ENCODE results near the gene PLEKHO1.
"Not testable (repeated sequence)": the region's sequence is repeated elsewhere in the genome, so short reads cannot be mapped to it uniquely, and the experiment has no call there.

Gene PLEKHO1

DNA sequence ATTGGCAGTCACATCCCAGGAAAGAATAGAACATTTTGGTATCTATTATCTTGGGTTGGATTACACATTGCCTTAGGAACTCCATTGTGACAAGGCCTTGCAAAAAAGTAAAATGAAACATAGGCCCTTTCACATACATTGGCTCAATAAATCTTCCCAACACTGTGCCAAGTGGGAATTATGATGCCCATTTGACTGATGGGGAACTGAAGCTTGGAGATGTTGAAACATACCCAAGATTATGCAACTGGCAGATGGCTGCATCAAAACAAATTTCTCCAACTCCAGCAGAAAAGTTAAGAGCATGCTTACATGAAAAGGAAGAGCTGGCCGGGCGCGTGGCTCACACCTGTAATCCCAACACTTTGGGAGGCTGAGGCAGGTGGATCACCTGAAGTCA lies 26.9 kb downstream of the PLEKHO1 start:
- no peak for DNase-seq

- DNase-seq, result no peak
These were observed 28.8 kb downstream of the PLEKHO1 start for GRCh38 chr1:150178548-150178947.

DNA sequence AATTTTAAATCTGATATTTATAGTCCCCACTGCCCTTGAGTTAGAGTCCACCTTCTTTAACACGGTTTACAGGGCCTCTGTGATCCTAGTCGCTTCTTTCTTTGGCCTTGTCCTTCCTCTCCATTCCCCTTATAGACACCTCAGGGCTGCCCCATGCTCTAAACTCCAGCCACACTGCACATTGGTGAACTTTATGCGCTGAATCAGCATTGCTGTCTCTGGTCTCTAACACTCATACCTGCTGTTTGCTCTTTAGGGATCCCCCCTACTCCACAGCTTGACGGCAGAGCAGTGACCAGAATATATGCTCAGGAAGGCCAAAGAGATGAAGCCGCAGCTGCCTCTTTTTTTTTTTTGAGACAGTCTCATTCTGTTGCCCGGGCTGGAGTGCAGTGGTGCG lies 30.2 kb downstream of the PLEKHO1 start:
- DNase-seq, result no peak

DNA sequence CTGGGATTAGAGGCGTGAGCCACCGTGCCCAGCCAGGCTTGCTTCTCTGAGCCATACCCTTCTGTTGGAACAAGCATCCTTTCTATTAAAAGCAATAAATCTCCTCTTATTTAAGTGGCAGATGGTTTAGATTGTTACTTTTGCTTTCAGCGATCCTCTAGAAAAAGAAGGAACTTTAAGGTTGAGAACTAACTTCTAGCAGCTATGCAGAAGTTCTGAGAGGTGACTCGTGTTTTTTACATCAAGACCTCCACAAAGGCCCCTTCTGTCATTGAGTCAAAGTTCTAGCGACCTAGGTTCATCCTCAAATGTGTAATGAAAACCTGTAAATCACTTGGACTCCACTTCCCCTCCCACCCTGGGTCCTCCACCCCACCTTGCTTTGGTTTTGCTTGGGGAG lies 30.8 kb downstream of the PLEKHO1 start:
- no peak for DNase-seq

- no peak for DNase-seq
These were observed 32.5 kb downstream of the PLEKHO1 start for GRCh38 chr1:150182247-150182646.

DNA sequence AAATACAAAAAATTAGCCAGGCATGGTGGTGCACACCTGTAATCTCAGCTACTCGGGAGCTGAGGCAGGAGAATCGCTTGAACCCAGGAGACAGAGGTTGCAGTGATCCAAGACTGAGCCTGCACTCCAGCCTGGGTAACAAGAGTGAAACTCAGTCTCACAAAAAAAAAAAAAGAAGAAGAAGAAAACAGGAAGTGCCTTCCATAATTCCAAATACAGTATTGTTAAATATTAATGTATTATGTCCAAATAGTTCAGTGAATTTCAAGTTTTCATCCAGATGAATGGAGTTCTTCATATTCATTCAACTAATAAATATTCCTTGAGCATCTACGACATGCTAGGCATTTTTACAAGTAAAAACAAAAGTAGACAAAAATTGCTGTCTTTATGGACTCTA lies 33.3 kb downstream of the PLEKHO1 start:
- no peak for DNase-seq

DNA sequence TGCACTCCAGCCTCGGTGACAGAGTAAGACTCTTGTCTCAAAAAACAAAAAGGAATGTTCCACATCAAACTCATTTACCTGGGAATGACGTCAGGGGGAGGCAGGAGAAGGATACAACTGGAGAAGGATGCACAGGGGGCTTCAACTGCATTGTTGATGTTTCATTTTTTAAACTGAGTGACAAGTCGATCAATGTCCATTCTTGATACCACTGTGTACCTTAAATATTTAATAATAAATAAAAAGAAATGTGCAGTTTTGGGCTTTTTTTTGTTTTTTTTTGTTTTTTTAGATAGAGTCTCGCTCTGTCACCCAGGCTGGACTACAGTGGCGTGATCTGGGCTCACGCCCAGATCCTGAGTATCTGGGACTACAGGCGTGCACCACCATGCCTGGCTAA lies 35.8 kb downstream of the PLEKHO1 start:
- no peak for DNase-seq

GRCh38 chr1:150186438-150186788 lies 36.7 kb downstream of the PLEKHO1 start:
- not testable (repeated sequence) for DNase-seq

GRCh38 chr1:150186789-150187559 lies 37.3 kb downstream of the PLEKHO1 start:
- peak; percentile 66 for DNase-seq

- DNase-seq, result no peak
These were observed 37.8 kb downstream of the PLEKHO1 start for GRCh38 chr1:150187560-150187931.

DNA sequence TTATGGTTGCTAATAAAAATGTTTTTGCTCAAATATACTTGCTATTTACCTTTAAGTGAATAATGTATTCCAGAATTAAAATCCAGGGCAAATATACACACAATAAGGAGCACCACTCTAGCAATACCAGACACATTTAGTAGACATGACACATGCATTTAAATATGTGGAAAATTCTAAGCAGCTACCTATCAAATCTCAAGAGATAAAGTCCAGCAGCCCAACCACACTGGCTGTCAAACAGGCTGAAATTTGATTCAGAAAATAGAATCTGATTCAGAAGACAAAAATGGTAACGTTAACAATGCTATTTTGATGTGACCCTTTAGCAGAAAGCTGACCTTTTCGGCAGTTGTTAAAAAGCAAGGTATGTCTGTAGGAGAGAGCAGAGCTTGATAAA lies 42.3 kb downstream of the PLEKHO1 start:
- DNase-seq, result no peak

DNA sequence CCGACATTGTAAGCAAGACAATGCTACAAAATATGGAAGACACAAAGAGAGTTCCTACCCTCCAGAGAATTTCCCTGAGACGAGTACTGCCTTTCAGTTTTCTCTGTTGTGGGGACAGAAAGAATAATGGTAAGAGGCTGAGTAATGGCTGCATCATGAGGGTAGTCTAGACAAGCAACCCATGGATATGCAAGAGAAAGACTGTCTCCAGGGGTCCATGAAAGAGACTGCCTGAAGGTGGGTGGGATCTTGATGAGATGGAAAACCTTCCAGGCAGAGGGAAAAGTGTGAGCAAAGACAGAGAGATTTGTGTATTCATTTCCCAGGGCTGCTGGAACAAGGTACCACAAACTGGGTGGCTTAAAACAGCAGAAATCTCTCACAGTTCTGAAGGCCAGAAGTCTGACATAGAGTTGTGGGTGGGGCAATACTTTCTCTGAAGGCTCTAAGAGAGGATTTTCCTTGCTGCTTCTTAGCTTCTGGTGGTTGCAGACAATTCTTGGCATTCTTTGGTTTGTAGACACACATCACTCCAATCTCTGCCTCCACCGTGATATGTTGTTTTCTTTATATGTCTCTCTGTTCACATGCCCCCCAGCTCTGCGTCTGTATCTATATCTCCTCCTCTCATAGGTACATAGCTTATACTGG lies 44.8 kb downstream of the PLEKHO1 start:
- no peak for DNase-seq

DNA sequence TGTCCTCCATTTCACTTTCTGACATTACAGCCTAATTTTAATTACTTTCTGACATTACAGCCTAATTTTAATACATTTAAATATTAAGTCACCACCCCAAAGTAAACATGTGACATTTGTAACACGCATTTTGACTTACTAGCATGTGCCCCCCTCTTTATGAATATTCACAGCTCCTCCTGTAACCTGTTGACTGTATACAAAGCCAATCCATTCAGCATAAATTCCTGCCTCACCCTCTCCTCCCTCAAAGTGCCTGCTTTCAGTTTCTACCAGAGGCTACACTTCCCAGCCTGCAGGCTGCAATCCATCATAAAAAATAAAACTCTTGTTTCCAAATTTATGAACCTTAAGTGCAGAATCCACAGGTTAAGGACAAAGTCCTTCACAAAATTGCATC lies 46.7 kb downstream of the PLEKHO1 start:
- no peak for DNase-seq

GRCh38 chr1:150207281-150207971 lies 57.7 kb downstream of the PLEKHO1 start:
- no peak for DNase-seq

DNA sequence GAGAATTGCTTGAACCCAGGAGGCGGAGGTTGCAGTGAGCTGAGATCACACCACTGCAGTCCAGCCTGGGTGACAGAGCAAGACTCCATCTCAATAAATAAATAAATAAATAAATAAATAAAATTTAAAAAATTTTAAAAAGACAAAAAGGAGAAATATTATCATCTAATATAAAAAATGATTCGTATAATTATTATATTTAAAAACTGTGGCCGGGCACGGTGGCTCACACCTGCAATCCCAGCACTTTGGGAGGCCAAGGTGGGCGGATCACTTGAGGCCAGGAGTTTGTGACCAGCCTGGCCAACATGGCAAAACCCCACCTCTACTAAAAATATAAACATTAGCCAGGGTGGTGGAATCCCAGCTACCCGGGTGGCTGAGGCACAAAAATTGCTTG lies 58.7 kb downstream of the PLEKHO1 start:
- not testable (repeated sequence) for DNase-seq

Data from CD4-positive, alpha-beta T cell treated with Interleukin-17A for 1 hour (primary cell).